Uterus (tissue), 2 donors: ENCODE measurements around the gene SRL.

Source experiments
- CTCF ChIP-seq, 4 experiments: fragments of 200-600 bp in 2 of 4; fragments of 450-650 bp in 2 of 4; sonication (generic) in 2 of 4; IDR thresholded peaks; one replicate each; pipeline ENCODE4 v1.5.1; 2016 to 2019; ENCODE audit warnings: antibody characterized with exemption in 4 of 4, mild to moderate bottlenecking in 2 of 4, moderate library complexity in 1 of 4
- POLR2A ChIP-seq, 2 donors: fragments of 450-650 bp; IDR thresholded peaks; one replicate each; pipeline ENCODE4 v1.6.1; 2016; ENCODE audit warnings: antibody characterized with exemption in 2 of 2, mild to moderate bottlenecking in 1 of 2, moderate library complexity in 1 of 2

GRCh38 chr16:4262303-4262835 is 20.5 kb upstream of the SRL start:
- TF ChIP-seq POLR2A (IDR thresholded peaks at IDR 0.05) (no peak), CTCF (IDR thresholded peaks at IDR 0.05) (no peak)
